Suprapubic skin (tissue), 4 donors: ENCODE data around the gene ZNF277.

Source experiments
- EP300 ChIP-seq: sonication (generic); formaldehyde crosslinking; IDR thresholded peaks from one replicate; pipeline ENCODE4 v1.6.1; 2017; ENCODE audit warnings: antibody characterized with exemption
- POLR2AphosphoS5 ChIP-seq, 3 donors: sonication (generic); formaldehyde crosslinking; IDR thresholded peaks; one replicate each; pipeline ENCODE4 v1.6.1; 2017; ENCODE audit warnings: antibody characterized with exemption in 3 of 3

DNA sequence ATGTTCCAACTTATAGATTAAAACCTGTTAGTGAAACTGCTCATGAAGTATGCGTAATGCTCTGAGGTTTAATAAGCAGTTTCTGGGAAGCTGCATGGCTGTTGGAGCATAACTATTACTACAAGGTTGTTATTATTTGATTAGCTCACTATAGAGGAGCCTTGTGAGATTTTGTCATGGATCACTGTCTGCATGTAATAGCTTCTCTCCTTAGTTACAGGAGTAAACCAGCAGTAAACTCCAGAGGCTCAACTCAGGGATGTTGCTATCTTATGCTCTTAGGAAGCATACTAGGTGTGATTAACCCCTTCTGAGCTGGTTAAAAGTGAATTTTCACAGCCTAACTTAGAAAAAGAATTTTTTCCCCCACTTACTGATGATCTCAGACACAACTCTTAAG is 180.1 kb downstream of the ZNF277 start:
- no peak for TF ChIP-seq POLR2AphosphoS5 (IDR thresholded peaks at IDR 0.05)
- TF ChIP-seq EP300: no peak
